SK-N-SH (cell line): ENCODE data around the gene CLEC4G. TPM values are rescaled to one million over a fixed set of nuclear protein-coding genes. Genes with fewer than 3 reads are reported as not detected.

Experiments
- CTCF ChIA-PET: fragments of 300-600, 350-600 bp; formaldehyde crosslinking; extraction: SDS; loops from one replicate; lab custom pipeline; 2021; lab: Yijun Ruan, JAX
- POLR2A ChIA-PET: fragments of 350-600 bp; sonication (Branson Sonifier 250); formaldehyde crosslinking; extraction: SDS; loops from one replicate; lab custom pipeline; 2020; ENCODE audit warnings: antibody characterized with exemption, inconsistent platforms; lab: Yijun Ruan, JAX
- DNase-seq: peaks from one replicate; pipeline ENCODE4 v3.0.0; 2012
- H2AFZ ChIP-seq: fragments of 200-600 bp; sonication (generic); 2 replicates; pipeline ENCODE4 v1.8.1; 2016; ENCODE audit warnings: antibody characterized with exemption, mild to moderate bottlenecking, low read depth
- H3F3A ChIP-seq: fragments of 200-600 bp; sonication (generic); replicated peaks from 2 replicates; pipeline ENCODE3; 2016; ENCODE audit warnings: antibody characterized with exemption, mild to moderate bottlenecking; ENCODE audit not compliant: insufficient read depth
- H3K27ac ChIP-seq, 2 experiments: fragments of 200-500 bp in 1 of 2; fragments of 200-600 bp in 1 of 2; sonication (Bioruptor generic) in 1 of 2; sonication (generic), shearing (Covaris generic) in 1 of 2; 2 replicates each; pipeline versions ENCODE4 v1.5.1 to v1.6.1; 2014 to 2016; ENCODE audit warnings: low read depth in 2 of 2, inconsistent platforms in 1 of 2, low read length in 1 of 2, mild to moderate bottlenecking in 1 of 2, mixed read lengths in 1 of 2
- H3K27me3 ChIP-seq: fragments of 200-600 bp; sonication (generic), shearing (Covaris generic); 2 replicates; pipeline ENCODE4 v1.6.1; 2016; ENCODE audit warnings: mixed run types; ENCODE audit not compliant: insufficient read depth
- H3K36me3 ChIP-seq, 2 experiments: fragments of 200-500 bp in 1 of 2; fragments of 200-600 bp in 1 of 2; sonication (Bioruptor generic) in 1 of 2; sonication (generic) in 1 of 2; replicated peaks in 1 of 2; 2 replicates each; pipeline versions ENCODE3 to v1.5.1; 2014 to 2016; ENCODE audit warnings: low read length in 1 of 2, mild to moderate bottlenecking in 1 of 2; ENCODE audit not compliant: insufficient read depth in 2 of 2, control insufficient read depth in 1 of 2
- H3K4me1 ChIP-seq, 2 experiments: fragments of 200-500 bp in 1 of 2; fragments of 200-600 bp in 1 of 2; sonication (Bioruptor generic) in 1 of 2; sonication (generic), shearing (Covaris generic) in 1 of 2; 2 replicates each; pipeline versions ENCODE4 v1.5.1 to v1.6.1; 2014 to 2016; ENCODE audit warnings: low read depth in 1 of 2, low read length in 1 of 2, mixed run types in 1 of 2; ENCODE audit not compliant: insufficient read depth in 2 of 2, control insufficient read depth in 1 of 2
- H3K4me2 ChIP-seq: fragments of 200-600 bp; sonication (generic), shearing (Covaris generic); 2 replicates; pipeline ENCODE4 v1.6.1; 2017; ENCODE audit warnings: mixed run types
- H3K4me3 ChIP-seq, 2 experiments: fragments of 200-500 bp in 1 of 2; fragments of 200-600 bp in 1 of 2; sonication (Bioruptor generic) in 1 of 2; sonication (generic), shearing (Covaris generic) in 1 of 2; 2 replicates each; pipeline versions ENCODE4 v1.5.1 to v1.8.1; 2014 to 2016; ENCODE audit warnings: low read depth in 2 of 2, inconsistent platforms in 1 of 2, low read length in 1 of 2, mild to moderate bottlenecking in 1 of 2, mixed read lengths in 1 of 2, moderate library complexity in 1 of 2
- H3K79me2 ChIP-seq: fragments of 200-600 bp; sonication (generic); 2 replicates; pipeline ENCODE4 v1.8.1; 2017; ENCODE audit warnings: mild to moderate bottlenecking; ENCODE audit not compliant: insufficient read depth
- H3K9ac ChIP-seq: fragments of 200-600 bp; sonication (generic); 2 replicates; pipeline ENCODE4 v1.6.1; 2017; ENCODE audit warnings: mixed run types
- H3K9me2 ChIP-seq: fragments of 200-600 bp; sonication (generic); 2 replicates; pipeline ENCODE4 v1.6.1; 2017; ENCODE audit warnings: mixed run types
- H3K9me3 ChIP-seq: fragments of 200-600 bp; sonication (generic); 2 replicates; pipeline ENCODE4 v1.6.1; 2017; ENCODE audit warnings: mixed run types, mild to moderate bottlenecking, moderate library complexity
- H4K20me1 ChIP-seq: fragments of 200-600 bp; sonication (generic); 2 replicates; pipeline ENCODE4 v1.6.1; 2017; ENCODE audit warnings: mild to moderate bottlenecking, mixed run types; ENCODE audit not compliant: insufficient read depth
- CHD2 ChIP-seq: fragments of 150-350 bp; IDR thresholded peaks from 2 replicates; pipeline ENCODE4 v1.6.1; 2018; ENCODE audit warnings: low read length; ENCODE audit not compliant: partially characterized antibody
- CTCF ChIP-seq: fragments of 200-600 bp; sonication (generic); IDR thresholded peaks from 2 replicates; pipeline ENCODE4 v1.6.1; 2017; ENCODE audit warnings: antibody characterized with exemption, mild to moderate bottlenecking, moderate library complexity
- FOXM1 ChIP-seq: IDR thresholded peaks from 2 replicates; pipeline ENCODE4 v1.4.0; 2012; ENCODE audit warnings: low read depth, mild to moderate bottlenecking
- MXI1 ChIP-seq: IDR thresholded peaks from 2 replicates; pipeline ENCODE4 v1.6.1; 2012; ENCODE audit warnings: mild to moderate bottlenecking, low read depth, low read length, improper control_type of control experiment
- NFIC ChIP-seq: IDR thresholded peaks from 2 replicates; pipeline ENCODE4 v1.4.0; 2012; ENCODE audit warnings: borderline replicate concordance
- NRF1 ChIP-seq: IDR thresholded peaks from 2 replicates; pipeline ENCODE4 v1.6.1; 2012; ENCODE audit warnings: low read depth, mild to moderate bottlenecking, low read length
- PBX3 ChIP-seq: IDR thresholded peaks from 2 replicates; pipeline ENCODE4; 2012
- RAD21 ChIP-seq: IDR thresholded peaks from 2 replicates; pipeline ENCODE4 v1.6.1; 2012; ENCODE audit warnings: mild to moderate bottlenecking, low read length
- RCOR1 ChIP-seq: fragments of 150-350 bp; IDR thresholded peaks from 2 replicates; pipeline ENCODE4 v1.6.1; 2017; ENCODE audit warnings: antibody characterized with exemption, low read length
- SIN3A ChIP-seq: IDR thresholded peaks from 2 replicates; pipeline ENCODE4 v1.6.1; 2012; ENCODE audit warnings: low read depth, mild to moderate bottlenecking, low read length, moderate library complexity, borderline replicate concordance
- SMC3 ChIP-seq: IDR thresholded peaks from 2 replicates; pipeline ENCODE4 v1.6.1; 2012; ENCODE audit warnings: low read depth, low read length, improper control_type of control experiment
- TAF1 ChIP-seq: IDR thresholded peaks from 2 replicates; pipeline ENCODE4 v1.6.1; 2012; ENCODE audit warnings: low read depth, mild to moderate bottlenecking, low read length, moderate library complexity, borderline replicate concordance
- TEAD4 ChIP-seq: IDR thresholded peaks from 2 replicates; pipeline ENCODE4 v1.4.0; 2012; ENCODE audit warnings: mild to moderate bottlenecking, borderline replicate concordance; ENCODE audit not compliant: insufficient read depth
- USF1 ChIP-seq: IDR thresholded peaks from 2 replicates; pipeline ENCODE4 v1.4.0; 2012; ENCODE audit warnings: low read depth, borderline replicate concordance
- USF2 ChIP-seq: fragments of 150-350 bp; IDR thresholded peaks from 2 replicates; pipeline ENCODE4 v1.6.1; 2017; ENCODE audit warnings: antibody characterized with exemption, low read length, low read depth, borderline replicate concordance
- WGBS: methylation state at CpG from one replicate; pipeline ENCODE4 v1.1.6; 2017; ENCODE audit warnings: low lambda C conversion rate; 5-methylcytosine and 5-hydroxymethylcytosine counted together
- polyA plus RNA-seq, 3 experiments: library from polyadenylated mRNA; depleted of rRNA; stranded (reverse); fragments of >200 nt; gene quantifications; 2 replicates each; pipeline ENCODE4 v1.2.3, GENCODE V29; 2012
- TF ChIP-seq, protein P1 (sequence below): IDR thresholded peaks from 2 replicates; pipeline ENCODE4 v1.6.1; 2012; ENCODE audit warnings: mild to moderate bottlenecking, low read depth, low read length, moderate library complexity

Gene CLEC4G
- polyA plus RNA-seq, 1 of the 3 experiments (the other 2 are of a cell fraction): not detected

- ChIA-PET POLR2A (interaction anchor here (0.7 kb wide), 1 partner anchor 641 kb away, joined by 3 read pairs; no protein-coding TSS in a partner anchor), CTCF (no interaction called here)
- Histone ChIP-seq H3K79me2 (no peaks in the 10 kb centered on the region), H3K27me3 (peaks cover 63% of the 10 kb centered on the region), H3K36me3 (no peaks in the 10 kb centered on the region), H3K9me2 (no peaks in the 10 kb centered on the region), H3K4me3 (no peak overlapping the region), H3K4me2 (no peak overlapping the region), H3K27ac (no peak overlapping the region), H4K20me1 (no peaks in the 10 kb centered on the region), H3K9me3 (no peaks in the 10 kb centered on the region), H3K9ac (no peak overlapping the region), H3K4me1 (no peaks in the 10 kb centered on the region), H2AFZ (no peak overlapping the region), H3F3A (no peaks in the 10 kb centered on the region)
- no peak for DNase-seq
- TF ChIP-seq NFIC (no peak), TAF1 (no peak), USF1 (no peak), RCOR1 (no peak), SIN3A (no peak), PBX3 (no peak), SMC3 (no peak), CHD2 (no peak), RAD21 (no peak), NRF1 (no peak)
- 0% methylated on average over 1 of the region's 4 CpGs for WGBS
Observed at GRCh38 chr19:7694499-7694898, 37.4 kb downstream of the CLEC4G start.

DNA sequence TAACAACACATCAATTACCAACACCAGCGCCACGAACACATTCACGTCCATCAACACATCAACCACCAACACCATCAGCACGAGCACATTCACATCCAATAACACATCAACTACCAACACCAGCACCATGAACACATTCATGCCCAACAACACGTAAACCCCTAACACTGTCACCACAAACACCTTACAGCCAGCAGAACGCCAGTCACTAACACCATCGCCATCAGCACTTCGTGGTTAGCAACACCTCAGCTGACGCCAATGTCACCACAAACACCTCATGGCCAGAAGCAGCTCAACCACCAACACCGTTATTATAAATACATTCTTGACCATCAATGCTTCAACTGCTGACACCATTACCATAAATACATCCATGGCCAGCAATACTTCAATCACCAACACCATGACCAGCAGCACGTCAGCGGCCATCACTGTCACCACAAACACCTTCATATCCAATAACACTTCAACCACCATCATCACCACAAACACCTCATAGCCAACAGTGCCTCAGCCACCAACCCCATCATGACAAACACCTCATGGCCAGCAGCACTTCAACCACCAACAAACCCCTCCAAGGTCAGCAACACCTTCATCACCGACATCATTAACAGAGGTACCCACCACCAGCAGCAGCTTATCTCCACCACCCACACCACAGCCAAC, 39.4 kb downstream of the CLEC4G start:
- Histone ChIP-seq H3K9me2 (no peaks in the 10 kb centered on the region), H3K79me2 (no peaks in the 10 kb centered on the region), H3K4me2 (no peak overlapping the region), H3K4me1 (no peaks in the 10 kb centered on the region), H2AFZ (no peak overlapping the region), H3K27me3 (peaks cover 60% of the 10 kb centered on the region), H3K4me3 (no peak overlapping the region), H3K9me3 (no peaks in the 10 kb centered on the region), H3K36me3 (no peaks in the 10 kb centered on the region), H3K9ac (no peak overlapping the region), H3K27ac (no peak overlapping the region), H3F3A (no peaks in the 10 kb centered on the region), H4K20me1 (no peaks in the 10 kb centered on the region)
- POLR2A ChIA-PET: no interaction called here
- WGBS: 12% methylated on average over 13 of the region's 13 CpGs
- no peak for DNase-seq
- CTCF ChIA-PET: no interaction called here
- TF ChIP-seq CTCF: no peak
- TF ChIP-seq CHD2: no peak
- no peak for TF ChIP-seq MXI1
- no peak for TF ChIP-seq TAF1
- no peak for TF ChIP-seq USF2
- no peak for TF ChIP-seq TEAD4
- TF ChIP-seq, protein P1, sequence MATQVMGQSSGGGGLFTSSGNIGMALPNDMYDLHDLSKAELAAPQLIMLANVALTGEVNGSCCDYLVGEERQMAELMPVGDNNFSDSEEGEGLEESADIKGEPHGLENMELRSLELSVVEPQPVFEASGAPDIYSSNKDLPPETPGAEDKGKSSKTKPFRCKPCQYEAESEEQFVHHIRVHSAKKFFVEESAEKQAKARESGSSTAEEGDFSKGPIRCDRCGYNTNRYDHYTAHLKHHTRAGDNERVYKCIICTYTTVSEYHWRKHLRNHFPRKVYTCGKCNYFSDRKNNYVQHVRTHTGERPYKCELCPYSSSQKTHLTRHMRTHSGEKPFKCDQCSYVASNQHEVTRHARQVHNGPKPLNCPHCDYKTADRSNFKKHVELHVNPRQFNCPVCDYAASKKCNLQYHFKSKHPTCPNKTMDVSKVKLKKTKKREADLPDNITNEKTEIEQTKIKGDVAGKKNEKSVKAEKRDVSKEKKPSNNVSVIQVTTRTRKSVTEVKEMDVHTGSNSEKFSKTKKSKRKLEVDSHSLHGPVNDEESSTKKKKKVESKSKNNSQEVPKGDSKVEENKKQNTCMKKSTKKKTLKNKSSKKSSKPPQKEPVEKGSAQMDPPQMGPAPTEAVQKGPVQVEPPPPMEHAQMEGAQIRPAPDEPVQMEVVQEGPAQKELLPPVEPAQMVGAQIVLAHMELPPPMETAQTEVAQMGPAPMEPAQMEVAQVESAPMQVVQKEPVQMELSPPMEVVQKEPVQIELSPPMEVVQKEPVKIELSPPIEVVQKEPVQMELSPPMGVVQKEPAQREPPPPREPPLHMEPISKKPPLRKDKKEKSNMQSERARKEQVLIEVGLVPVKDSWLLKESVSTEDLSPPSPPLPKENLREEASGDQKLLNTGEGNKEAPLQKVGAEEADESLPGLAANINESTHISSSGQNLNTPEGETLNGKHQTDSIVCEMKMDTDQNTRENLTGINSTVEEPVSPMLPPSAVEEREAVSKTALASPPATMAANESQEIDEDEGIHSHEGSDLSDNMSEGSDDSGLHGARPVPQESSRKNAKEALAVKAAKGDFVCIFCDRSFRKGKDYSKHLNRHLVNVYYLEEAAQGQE: no peak
- TF ChIP-seq FOXM1: no peak
- TF ChIP-seq PBX3: no peak
